Loucy (cell line): ENCODE measurements around the gene NXN.
"Not testable (repeated sequence)": the region's sequence is repeated elsewhere in the genome, so short reads cannot be mapped to it uniquely, and the experiment has no call there.

ENCODE experiments used
- CTCF ChIP-seq: fragments of 200-600 bp; sonication (generic); conservative IDR thresholded peaks from 2 replicates; pipeline ENCODE4 v1.5.1; 2014; ENCODE audit warnings: mild to moderate bottlenecking, antibody characterized with exemption, low read length
- EZH2phosphoT487 ChIP-seq: fragments of 200-600 bp; IDR thresholded peaks from 2 replicates; pipeline ENCODE4 v1.6.1; 2018; ENCODE audit warnings: antibody characterized with exemption, mild to moderate bottlenecking, moderate library complexity, borderline replicate concordance

- not testable (repeated sequence) for TF ChIP-seq CTCF, EZH2phosphoT487
Observed at GRCh38 chr17:785901-786300, 193.7 kb downstream of the NXN start.
